Hindlimb muscle (tissue), 1 donor: ENCODE results near the gene DLG5. TPM values are rescaled to one million over a fixed set of nuclear protein-coding genes. Genes with fewer than 3 reads are reported as not detected.

Experiments used
- DNase-seq: peaks from one replicate; pipeline ENCODE4 v3.0.0-alpha.2; 2013
- polyA plus RNA-seq: library from polyadenylated mRNA; unstranded; fragments of 120-200 nt; gene quantifications from one replicate; pipeline ENCODE4 v1.2.1, GENCODE V29; 2013; ENCODE audit not compliant: insufficient read length

Gene DLG5
- polyA plus RNA-seq, 1 donor: 28.0 TPM

DNA sequence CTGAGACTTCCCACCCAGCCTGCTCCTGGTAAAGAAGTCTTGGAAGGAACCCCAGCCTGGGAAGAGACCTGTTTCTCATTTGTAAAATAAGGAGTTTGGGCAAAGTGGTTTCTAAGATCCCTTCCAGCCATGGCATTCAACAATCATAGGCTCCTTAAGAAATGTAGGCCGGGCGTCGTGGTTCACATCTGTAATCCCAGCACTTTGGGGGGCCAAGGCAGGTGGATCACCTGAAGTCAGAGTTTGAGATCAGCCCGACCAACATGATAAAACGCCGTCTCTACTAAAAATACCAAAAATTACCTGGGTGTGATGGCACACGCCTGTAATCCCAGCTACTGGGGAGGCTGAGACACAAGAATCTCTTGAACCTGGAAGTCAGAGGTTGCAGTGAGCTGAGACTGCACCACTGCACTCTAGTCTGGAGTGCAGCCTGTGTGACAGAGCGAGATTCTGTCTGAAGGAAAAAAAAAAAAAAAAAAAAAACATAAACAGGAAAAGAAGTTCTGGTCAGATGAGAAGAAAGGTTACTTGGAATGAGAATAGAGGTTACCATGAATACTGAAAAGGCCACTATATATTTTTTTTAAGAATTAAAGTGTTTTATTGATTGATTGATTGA is 15.9 kb downstream of the DLG5 start:
- no peak for DNase-seq

GRCh38 chr10:77909749-77910375 is 16.7 kb downstream of the DLG5 start:
- DNase-seq: no peak

DNA sequence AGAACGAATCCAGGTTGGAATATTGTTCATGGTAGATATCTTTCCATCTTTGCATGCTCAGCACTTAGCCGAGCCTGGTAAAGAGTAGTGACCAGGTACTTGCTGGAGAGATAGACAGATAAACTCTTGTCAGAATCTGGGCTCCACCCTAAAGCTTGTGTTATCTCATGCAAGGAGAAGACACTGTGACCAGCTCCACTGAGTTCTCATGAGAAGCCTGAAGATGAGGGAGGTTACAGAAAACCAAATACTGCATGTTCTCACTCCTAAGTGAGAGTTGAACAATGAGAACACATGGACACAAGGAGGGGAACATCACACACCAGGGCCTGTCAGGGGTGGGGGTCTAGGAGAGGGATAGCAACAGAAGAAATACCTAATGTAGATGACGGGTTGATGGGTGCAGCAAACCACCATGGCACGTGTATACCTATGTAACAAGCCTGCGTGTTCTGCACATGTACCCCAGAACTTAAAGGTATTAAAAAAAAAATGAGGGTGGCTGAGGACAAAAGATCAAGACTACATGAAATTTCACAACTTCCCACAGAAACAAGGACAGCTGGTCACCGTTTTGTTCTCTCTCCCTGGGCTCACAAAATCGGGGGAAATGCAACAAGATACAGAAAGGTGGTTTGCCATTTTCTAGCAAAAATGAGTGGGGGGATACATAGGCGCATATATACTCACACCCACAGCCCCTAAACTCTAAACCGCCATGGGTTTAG is 17.4 kb downstream of the DLG5 start:
- DNase-seq: no peak

DNA sequence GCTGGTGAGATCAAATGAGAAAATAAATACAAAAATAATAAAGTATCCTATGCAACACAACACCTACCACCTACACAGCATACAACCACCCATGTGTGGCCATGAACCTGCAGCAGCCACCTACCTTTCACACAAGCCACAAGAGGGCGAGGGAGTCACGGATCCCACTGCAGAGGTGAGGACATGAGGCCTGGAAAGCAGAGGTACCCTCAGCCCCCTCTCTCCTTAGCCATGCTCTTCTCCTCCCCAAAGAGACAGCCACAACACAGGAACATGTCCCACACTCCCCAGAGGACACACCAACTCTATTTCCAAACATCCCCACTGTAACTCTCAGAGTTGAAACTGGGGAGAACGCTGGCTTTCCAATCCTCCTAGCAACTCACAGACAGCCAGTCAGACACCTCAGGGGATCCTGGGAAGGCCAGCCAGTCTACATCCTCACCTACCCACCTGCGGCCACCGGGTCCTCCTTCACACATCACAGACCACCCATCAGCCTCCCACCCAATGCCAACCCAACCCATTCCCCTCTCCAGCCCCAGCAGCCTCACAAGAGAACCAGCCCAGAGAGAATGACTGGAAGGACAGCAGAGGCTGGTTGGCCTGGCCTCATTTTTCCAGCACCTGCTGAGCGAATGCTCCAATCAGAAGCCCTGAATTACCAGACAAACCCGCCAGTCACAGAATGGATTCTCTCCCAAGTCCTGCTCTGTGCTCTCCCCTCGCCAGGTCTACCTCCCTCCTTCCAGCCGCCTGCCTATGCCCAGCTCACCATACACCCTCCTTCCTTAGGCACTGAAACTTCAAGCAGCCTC is 18.4 kb downstream of the DLG5 start:
- no peak for DNase-seq

DNA sequence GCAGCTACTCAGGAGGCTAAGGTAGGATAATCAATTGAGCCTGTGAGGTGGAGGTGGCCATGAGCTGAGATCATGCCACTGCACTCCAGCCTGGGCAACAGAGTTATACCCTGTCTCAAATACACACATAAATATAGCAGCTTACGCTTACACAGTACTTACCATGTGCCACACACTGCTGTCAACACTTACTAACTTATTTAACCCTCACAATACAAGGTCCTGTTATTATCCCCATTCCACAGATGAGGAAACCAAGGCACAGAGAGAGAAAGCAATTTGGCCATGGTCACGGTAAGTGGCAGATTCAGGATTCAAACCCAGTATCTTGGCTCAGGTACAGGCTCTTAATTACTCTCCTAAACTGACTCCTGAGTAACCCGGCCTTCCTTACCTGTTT is 19.1 kb downstream of the DLG5 start:
- no peak for DNase-seq

- DNase-seq: no peak
Observed at GRCh38 chr10:77906951-77907421, 19.6 kb downstream of the DLG5 start.

DNA sequence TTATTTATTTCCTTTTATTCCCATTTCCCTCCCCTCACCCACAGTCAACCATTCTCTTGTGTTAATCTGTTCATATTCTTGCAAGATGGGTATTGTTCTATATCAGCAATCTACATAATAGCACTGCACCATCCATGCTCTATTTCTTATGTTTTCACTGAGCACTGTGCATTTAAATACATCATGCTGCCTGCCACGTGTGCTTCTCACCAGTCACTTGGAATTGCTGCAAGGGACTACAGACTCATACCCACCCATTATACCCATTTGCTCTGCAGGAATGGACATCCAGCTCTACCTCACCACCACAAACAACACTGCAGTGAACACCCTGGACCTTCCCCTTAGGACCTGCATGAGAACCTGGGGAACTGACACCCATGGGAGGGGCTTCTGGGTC is 20.8 kb downstream of the DLG5 start:
- DNase-seq: no peak

- no peak for DNase-seq
Observed at GRCh38 chr10:77905086-77905748, 21.3 kb downstream of the DLG5 start.

DNA sequence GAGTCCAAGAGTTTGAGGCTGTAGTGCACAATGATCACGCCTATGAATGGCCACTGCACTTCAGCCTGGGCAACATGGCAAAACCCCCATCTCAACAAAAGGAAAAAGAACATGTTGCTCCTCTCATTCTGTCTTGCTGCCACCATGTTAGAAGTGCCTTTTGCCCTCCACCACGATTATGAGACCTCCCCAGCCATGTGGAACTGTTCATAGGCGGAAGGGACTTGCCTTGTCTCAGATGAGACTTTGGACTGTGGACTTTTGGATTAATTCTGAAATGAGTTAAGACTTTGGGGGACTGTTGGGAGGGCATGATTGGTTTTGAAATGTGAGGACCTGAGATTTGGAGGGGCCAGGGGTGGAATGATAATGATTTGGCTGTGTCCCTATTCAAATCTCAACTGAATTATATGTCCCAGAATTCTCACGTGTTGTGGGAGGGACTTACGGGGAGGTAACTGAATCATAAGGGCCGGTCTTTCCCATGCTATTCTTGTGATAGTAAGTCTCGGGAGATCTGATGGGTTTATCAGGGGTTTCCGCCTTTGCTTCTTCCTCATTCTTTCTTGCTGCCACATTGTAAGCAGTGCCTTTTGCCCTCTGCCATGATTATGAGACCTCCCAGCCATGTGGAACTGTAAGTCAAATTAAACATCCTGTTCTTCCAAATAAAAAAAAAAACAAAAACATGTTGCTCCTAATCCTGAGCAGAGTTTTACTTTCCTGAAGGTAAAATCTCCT is 22.3 kb downstream of the DLG5 start:
- no peak for DNase-seq

GRCh38 chr10:77902159-77902558 is 24.4 kb downstream of the DLG5 start:
- DNase-seq: no peak

GRCh38 chr10:77901743-77902142 is 24.8 kb downstream of the DLG5 start:
- no peak for DNase-seq

DNA sequence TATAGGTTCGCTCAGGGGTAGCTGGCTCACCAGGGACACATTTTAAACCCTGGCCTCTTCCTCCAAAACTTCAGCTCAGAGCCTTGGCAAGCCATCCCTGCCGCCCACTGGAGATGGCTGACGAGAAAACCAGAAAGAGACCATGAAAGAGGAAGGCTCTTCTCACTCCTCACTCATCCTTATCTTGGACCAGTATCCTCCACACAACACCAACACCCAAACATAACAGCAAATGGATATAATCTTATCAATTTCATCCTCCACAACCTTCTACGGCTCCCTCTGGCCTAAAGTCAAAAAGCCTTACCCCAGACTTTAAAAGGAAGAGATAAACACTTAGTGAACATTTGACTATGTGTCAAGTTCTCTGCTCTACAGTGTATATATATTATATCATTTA is 26.9 kb downstream of the DLG5 start:
- DNase-seq: no peak

- DNase-seq: no peak
Observed at GRCh38 chr10:77899080-77899477, 27.5 kb downstream of the DLG5 start.

DNA sequence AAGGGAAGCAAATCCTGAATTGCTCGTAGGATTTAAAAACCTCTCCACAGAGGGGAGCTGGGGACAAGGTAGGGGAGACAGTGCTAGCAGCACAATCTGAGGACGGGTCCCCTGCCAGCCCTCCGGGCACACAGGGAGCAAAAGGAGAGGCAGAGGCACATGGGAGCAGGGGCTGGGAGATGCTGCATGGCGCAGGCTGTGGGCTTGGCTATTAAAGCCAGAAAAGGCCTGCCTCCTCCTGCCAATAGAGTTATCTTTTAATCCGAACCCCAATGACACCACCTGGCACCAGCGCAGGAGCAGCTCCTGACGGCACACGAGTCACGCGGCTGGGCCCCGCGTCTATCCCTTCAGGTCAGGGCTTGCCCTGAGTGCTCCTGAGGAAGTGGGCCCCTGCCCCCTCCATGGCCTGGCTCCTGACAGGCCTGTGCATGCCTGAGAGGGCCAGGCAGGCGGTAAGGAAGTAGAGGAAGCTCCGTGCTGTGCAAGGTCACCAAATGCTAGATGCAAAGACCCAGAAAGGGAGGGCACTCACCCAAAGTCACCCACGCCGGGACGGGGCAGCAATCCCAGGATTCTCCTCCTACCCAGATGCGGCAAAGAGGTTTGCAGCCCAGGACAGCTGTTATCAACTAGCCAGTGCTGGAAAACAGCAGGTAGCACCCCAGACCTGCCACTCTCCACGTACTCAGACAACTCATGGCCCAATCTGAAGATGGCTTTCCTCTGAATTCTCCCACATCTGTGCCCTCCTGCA is 28.1 kb downstream of the DLG5 start:
- DNase-seq: no peak

DNA sequence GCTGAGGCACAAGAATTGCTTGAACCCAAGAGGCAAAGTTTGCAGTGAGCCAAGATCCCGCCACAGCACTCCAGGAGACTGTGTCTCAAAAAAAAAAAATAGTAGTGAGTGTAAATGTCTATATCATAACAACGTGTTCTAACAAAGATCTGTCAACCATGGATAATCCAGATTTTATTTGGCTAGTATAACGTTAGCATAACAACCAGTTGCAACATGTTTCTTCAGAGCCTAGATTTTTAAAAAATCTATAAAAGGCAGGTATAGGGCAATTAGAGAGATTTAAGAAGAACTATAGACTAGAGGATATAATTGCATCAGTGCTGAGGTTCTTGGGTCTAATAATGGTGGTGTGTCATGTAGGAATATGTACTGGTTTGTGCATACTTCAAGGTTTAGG is 30.5 kb downstream of the DLG5 start:
- no peak for DNase-seq

- DNase-seq: no peak
Observed at GRCh38 chr10:77894058-77894457, 32.5 kb downstream of the DLG5 start.

- no peak for DNase-seq
Observed at GRCh38 chr10:77893386-77893785, 33.2 kb downstream of the DLG5 start.

DNA sequence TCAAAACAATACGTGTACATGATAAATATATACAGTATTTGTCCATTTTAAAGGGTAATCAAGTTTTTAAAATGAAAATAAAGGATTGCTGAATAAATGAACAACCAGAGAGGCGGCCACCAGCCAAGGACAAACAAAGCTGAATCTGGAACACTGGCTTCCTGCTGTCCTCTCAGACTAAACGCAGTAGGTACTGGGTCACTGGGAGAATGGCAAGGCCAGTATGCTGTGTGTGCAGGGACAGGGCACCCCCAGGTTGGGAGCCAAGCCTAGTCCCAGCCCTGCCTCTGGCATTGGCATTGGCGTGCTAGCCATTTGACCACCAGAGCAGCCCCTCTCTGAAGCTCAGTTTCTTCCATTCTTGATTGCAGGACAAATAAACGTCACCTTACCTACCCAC is 33.8 kb downstream of the DLG5 start:
- DNase-seq: no peak

DNA sequence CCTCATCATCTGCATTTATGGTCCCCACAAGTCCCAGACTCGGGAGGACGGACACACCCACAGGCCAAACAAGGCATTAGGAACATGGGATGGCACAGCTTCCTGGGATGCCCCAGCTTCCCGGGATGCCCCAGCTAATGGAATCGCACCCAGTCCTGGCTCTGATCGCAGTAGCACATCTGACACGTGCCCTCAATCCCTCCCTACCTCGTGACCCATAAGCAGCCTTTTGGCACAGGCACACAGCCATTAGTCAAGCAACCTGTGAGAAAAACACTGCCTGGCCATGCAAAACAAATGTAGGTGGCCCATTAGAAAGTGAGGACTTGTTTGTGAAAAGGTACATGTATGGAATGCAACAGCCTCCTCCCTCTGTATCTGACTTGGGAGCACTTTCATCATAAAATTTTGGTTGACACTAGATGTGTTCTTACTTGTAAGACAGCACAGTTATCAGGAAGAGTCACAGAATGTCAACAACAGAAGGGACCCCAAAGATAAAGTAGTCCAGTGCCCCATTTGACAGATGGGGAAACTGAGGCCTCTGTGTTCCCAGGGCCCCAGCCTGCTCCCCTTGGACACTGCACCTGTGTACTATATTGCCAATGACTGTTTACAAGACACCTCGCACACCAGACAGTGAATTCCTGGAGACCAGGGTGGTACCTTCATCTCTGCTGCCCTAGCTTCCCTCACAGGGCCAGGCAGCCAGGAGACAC is 34.4 kb downstream of the DLG5 start:
- DNase-seq: no peak

DNA sequence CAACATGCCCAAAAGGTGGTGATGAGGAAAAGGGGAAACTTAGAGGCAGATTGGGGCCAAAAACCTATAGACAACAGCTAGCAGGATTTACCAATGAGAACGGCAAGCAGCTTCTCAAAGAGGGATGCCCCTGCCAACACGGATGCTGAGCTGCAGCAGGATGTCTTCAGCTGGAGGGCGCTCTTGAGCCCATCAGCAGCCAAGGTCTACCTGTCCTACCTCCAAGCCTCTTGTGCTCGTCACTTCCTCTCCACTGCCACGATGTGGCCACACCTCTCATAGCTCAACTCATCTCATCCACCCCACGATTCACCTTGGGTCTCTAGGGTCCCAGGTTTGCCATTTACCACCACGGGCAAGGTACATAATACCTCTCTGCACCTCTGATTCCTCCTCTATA is 36.5 kb downstream of the DLG5 start:
- no peak for DNase-seq
